Ovary (tissue), 3 donors: ENCODE measurements around the gene CTLA4.

Experiments used
- EP300 ChIP-seq: sonication (generic); formaldehyde crosslinking; IDR thresholded peaks from one replicate; pipeline ENCODE4 v1.6.1; 2017; ENCODE audit warnings: antibody characterized with exemption
- POLR2A ChIP-seq: fragments of 450-650 bp; IDR thresholded peaks from one replicate; pipeline ENCODE4 v1.6.1; 2017; ENCODE audit warnings: antibody characterized with exemption, mild to moderate bottlenecking, moderate library complexity
- TF ChIP-seq, protein P1 (sequence below), 3 donors: fragments of 450-650 bp in 2 of 3; fragments of 200-600 bp in 1 of 3; IDR thresholded peaks; one replicate each; pipeline versions ENCODE4 v1.5.1 to v1.8.0; 2016 to 2022; ENCODE audit warnings: antibody characterized with exemption in 3 of 3, mild to moderate bottlenecking in 1 of 3
- donor health status: DM: no; HTN: no; CAD: no.

DNA sequence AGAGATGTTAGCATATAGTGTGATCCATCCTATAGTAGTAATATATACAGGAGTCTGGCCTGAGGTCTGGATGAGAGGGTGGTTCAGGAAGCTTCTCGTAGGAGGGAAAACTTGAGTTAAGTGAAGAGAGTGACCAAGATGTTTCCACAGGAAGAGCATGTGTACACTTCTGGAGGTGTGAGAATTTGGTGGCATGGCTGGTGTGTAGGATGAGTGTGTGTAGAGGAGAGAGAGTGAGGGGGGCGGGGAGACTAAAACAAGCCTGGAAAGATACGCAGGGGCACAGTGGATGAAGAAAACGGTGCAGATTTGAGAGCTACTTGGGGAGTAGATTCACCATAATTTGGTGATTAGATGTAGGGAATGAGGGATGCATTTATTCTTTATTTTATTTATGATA lies 43.5 kb upstream of the CTLA4 start:
- no peak for TF ChIP-seq POLR2A
- TF ChIP-seq, protein P1, sequence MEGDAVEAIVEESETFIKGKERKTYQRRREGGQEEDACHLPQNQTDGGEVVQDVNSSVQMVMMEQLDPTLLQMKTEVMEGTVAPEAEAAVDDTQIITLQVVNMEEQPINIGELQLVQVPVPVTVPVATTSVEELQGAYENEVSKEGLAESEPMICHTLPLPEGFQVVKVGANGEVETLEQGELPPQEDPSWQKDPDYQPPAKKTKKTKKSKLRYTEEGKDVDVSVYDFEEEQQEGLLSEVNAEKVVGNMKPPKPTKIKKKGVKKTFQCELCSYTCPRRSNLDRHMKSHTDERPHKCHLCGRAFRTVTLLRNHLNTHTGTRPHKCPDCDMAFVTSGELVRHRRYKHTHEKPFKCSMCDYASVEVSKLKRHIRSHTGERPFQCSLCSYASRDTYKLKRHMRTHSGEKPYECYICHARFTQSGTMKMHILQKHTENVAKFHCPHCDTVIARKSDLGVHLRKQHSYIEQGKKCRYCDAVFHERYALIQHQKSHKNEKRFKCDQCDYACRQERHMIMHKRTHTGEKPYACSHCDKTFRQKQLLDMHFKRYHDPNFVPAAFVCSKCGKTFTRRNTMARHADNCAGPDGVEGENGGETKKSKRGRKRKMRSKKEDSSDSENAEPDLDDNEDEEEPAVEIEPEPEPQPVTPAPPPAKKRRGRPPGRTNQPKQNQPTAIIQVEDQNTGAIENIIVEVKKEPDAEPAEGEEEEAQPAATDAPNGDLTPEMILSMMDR (IDR thresholded peaks at IDR 0.05), result no peak
- TF ChIP-seq EP300, result no peak
